GM21619 (cell line): ENCODE measurements around the gene DCP1B.
A peak's percentile ranks its signal among the peaks of the same experiment; 100 is the strongest.

Experiments used
- ATAC-seq: cut with Tn5 transposase; IDR thresholded peaks from one replicate; pipeline ENCODE4 v1.9.1; 2021; ENCODE audit not compliant: unreplicated experiment

Gene DCP1B

DNA sequence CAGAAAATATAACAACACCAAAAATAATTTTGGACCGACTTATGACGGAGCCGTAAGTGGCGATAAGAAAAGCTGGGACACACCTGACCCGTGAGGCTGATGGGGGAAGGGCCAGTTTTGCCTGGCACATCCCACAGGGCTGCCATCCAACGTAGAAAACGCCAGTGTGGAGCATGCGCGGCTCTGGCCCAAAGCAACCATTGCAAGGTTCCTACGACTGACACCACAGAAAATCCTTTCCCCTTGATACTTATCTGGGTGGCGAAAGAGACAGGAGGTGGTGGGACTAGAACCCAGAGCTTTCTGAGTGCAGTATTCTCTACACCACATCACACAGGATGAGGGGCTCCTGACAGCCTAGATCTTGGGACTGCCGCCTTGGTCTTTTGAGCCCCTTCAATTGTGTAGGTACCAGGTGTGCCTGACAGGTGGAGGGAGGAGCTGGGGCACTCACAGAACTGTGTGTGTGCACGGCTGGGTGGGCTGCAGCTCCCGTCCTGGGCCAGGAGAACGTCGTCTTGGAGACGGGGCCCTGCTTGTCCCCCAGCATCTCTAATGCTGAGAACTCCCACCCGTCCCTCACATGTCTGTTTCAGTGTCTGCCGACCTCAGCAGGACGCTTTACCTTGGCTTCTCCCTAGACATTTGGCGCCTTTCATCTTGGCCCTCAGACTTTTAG is 68.4 kb downstream of the DCP1B start:
- no peak for ATAC-seq

DNA sequence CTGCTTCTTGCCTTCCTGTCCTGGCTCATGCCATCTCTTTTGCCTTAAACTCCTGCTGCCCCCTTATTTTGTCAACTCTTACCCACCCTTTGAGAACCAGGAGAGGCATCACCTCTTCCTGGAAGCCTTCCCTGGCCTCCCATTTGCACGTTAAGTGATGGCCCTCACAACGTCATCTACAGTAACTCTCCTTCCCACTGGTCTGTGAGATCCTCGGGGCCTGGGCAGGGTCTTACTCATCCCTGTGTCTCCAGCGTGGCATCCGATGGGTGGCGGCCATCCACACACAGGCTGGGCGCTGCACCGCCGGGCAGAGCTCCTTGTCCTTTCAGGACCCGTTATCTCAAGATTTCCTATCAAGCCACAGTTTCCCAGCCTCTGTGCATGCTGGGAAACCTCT is 69.0 kb downstream of the DCP1B start:
- ATAC-seq, result no peak

DNA sequence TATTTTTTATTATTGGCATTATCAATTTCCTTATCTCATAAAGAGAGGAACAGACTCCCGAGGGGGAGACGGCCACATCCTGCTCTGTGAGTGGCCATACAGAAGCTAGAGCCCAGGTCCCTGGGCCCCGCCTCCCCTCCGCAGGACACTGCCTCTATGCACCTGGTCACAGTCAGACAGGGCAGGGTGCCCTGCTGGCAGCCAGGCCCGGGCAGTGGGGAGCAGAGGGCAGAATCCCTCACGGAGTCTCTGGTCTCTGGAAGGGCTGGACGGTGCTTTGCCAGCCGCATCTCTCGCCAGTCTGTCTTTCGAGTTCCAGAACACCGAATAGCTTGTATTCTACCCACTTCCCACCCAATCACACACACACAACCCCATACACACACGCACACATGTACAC is 69.4 kb downstream of the DCP1B start:
- no peak for ATAC-seq

DNA sequence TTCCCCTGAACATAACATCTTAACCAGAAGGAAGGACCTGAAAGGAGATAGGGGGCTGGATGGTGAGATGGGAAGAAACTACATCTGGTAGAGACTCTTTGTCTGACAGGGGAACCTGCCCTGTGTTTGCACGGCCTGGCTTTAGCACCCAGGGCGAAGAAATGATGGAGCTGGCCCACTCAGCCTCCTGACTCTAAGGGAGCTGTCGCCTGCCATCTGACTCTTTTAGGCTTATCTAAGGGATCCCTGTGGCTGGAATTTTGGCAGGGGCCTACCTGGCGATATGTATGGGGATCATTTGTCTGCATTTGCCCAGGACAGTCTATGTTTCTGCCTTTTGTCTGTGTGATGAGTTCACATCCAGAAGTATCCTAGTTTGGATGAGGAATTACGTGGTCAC is 70.2 kb downstream of the DCP1B start:
- ATAC-seq, result no peak

DNA sequence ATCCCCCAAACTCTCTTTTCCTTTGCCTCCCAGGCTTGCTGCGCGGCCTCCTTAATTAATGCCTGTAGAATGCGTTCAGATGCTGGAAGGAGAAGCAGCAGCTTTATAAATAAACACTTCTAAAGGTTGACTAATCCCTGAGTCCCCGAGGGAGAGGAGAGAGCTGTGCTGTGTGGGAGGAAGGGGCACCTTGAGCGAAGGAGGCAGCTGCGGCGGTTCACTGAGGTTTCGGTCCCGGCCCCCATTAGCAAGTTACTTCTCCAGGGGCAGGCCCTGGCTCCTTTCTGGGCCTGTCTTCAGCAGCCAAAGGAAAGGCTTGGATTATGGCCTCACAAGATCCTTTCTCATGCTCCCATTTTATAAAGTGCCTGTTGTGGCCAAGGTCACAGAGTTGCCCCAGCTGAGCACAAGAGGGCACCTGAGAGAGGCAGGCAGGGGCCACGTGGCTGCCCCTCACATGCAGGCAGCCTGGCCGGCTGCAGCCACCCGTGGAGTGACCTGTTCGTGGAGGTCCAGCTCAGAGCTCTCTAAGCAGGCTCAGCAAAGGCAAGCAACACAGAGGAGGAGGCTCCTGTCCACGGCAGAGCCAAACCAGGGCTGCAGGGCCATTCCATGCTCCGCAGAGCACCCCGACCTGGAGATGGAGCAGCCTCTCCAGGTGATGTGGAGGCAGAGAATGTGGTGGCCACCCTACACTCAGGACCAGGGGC is 70.8 kb downstream of the DCP1B start:
- peak; percentile 78 for ATAC-seq

DNA sequence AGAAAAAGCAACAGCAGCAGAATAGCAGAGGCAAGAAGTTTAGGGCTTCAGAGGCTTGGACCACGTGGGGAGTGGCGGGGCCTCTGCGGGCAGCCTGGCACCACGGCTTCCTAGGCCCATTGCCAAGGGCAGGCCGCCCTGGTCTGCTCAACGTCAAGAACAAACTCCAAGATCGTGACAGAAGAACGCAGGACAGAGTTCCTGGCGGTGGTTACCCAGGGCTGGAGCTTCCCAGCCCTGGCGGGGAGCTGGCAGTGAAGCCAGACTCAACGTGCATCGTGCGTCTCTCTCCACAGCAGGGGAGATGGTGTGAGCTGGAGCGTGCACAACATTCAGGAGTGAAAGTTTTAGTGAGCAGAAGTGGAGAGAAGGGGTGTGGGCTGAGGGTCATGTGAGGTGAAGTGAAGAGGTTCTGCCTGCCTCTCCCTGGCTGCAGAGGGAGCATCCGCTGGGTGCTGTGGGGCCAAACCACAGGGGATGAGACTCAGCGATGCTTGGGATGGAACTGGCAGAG is 71.9 kb downstream of the DCP1B start:
- ATAC-seq, result no peak

DNA sequence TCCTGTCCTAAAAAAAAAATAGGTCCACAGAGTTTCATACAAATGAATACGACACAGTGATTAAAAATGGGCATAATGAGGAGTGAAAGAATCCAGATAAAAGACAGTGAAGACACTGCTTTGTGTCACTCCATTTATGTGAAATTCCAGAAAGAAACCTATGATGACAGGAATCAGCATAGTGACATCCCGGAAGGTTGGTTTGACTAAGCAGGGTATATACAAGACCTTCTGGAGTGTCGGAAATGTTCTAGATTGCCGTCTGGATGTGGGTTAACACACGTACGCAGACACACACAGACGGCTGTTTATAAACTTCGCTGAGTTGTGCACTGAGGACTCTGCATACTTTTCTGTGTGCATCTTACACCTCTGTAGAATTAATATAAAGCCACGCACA is 72.6 kb downstream of the DCP1B start:
- ATAC-seq, result no peak

DNA sequence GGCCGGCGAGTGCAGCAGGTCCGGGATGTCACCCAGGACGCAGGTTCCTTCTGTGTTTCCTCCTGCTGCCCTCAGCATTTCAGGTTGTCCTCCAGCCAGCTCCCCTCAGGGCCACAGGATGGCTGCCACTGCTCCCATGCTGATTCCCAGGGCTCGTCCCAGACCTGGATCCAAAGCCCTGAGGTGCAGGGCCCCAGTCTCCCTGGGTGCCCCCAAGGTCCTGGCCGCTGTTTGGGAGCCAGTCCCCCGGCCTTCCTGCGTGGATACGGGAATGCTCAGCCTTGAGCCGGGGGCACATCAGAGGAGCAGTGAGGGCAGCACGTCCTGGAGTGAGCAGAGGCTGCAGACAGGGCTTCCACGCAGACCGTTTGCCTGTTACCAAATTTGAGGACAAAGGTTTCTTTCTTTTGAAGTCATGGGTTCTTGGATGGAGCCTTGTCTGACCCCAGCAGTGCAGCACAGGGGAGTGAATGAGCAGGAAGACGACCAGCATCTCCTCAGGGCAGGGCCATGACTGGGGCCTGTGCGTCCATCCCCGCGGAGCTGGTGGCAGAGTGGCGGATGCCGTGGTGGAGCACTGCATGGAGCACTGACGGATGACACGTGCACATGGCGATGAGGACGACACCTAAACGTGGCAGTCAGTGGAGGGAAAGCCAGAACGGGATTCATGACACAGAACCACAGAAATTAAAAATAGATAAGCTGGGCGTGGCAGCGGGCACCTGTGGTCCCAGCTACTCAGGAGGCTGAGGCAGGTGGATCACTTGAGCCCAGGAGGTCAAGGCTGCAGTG is 73.3 kb downstream of the DCP1B start:
- no peak for ATAC-seq

DNA sequence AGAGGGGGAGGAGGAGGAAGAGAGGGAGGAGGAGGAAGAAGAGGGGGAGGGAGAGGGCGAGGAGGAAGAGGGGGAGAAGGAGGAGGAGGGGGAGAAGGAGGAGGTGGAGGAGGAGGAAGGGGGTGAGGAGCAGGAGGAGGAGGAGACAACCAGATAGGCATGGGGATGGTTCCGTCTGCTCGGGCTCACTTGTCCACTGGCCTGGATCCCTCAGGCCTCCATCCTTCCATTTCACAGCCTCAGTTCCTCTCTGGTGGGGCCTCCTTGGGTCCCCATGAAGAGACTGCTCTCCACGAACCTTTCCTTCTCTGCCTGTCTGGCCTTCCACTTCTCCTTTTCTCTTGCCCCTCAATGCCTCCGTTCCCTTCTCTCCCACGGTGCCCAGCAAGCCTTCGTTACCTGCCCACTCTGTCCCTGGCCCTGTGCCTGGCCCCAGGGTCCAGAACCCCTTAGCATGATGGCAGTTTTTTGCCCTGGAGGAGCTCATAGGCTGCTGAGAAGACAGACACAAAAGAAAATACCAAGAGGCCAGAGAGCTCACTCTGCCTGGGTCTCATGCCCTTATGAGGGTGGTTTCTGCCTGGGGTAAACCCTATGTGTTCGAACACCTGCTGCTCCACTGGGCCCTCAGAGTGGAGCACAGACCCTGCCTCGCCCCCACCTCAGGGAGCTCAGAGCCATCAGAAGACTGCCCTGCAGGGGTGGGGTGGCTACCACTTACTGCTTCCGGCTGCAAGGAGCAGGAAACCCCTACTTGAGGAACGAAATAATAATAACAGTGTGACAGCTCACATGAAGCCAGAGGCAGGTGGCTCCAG is 74.1 kb downstream of the DCP1B start:
- no peak for ATAC-seq

DNA sequence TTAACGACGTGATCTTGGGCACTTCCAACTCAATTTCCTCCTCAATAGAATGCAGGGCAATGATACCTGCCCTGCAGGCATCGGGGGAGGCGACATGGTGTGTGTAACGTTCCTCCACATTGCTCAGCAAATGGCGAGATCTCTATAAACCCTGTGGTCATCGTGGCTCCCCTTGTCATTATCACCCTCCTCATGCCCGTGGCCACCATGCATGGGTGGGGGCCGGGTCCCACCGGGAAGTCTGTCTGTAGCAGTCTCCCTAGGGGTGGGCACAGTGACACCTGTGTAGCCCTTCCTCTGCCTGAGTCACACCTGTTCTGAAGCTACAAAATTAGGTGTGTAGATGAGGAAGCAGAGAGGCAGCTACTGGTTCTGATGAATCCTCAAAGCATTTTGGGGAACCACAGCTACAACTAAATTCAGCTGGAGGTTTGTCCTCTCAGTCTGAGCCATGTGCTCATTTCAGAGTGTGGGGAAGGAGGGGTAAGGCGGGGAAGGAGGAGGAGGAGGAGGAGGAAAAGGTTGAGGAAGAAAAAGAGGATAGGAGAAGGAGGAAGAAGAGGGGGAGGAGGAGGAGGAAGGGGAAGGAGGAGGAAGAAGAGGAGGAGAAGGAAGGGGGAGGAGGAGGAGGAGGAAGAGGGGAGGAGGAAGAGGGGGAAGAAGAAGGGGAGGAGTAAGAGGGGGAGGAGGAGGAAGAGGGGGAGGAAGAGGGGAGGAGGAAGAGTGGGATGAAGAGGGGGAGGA is 74.8 kb downstream of the DCP1B start:
- no peak for ATAC-seq

DNA sequence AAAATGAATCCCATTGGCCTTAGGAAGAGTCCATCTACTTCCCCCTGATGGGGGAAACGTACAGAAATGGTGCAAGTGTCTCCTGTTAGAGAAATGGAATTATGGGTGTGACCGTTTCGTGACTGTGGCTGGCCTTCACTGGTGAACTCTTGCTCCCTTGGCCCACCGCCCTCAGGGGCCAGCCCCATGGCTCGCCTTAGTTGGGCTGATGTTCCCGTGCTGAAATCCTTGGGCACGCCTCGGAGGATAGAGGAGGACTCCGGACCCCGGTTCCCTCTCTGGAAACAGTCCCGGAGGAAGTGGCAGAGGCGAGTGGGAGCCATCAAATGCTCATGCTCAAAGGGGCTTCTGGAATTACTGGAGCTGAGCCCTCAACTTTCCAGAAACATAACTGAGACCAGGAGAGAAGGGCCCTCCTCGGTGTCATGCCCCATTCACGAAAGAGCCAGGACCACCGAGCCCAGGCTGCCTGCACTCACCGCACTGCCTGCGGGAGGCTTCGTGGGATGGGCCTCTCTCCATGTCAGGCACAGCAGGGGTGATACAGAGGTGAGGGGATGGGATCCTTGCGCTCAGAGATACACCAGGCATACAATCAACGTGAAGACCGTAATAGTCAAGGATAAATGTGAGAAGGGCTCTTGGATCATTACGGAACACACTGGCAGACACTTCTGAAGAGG is 75.7 kb downstream of the DCP1B start:
- ATAC-seq, result no peak

DNA sequence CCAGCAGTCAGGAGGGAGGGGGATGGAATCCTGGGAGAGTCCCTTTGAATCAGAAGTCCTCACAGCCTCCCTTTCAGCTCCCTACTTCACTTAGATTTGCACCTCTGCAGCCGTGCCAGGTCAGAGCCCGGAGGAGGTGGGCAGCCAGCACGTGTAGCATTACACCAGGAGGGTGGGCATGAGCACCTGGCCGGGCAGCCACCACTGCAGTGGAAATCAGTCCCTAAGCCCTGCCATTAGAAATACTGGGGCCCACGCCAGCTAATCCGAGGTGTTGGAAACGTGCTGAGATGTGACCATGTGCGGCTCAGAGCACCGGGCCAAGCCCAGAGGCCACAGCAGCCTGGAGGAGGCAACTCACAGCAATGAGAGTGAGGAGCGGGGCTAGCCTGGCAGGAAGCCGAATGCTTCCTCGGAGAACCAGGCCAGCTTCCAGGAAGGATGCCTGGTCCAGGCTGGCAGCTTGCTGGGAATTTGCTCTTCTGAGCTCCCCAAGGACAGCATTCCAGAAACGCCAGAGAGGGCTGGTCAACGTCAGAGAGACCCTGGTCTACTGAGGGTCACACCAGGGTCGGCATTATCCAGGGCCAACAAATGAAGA is 76.4 kb downstream of the DCP1B start:
- no peak for ATAC-seq

DNA sequence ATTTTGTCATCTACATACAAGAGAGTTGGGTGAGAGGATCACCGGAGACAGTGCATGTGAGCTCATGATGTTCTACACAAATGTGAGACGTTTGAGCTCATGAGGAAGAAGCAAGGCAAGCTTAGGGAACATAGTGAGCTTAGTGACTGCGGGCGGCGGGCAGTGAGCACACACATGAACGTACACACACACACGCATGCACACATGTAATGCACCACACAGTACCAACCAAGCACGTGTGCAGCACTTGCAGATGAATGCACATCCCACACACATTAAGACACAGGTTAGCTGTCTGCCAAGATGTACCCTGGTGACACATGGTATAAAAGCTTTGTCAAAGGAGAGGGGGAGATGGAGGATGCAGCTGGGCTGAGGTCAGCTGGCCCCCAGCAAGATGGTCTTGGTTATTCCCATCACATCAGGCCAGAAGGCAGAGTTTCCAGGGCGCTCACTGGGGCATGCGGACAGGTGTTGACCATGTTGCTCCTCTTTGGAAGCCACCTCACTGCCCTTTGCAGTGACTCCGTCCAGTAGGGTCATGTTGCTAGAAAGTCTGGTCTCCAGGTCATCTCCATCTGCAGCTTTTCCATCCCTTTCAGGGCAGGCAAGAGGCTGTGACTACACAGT is 77.1 kb downstream of the DCP1B start:
- ATAC-seq, result no peak

DNA sequence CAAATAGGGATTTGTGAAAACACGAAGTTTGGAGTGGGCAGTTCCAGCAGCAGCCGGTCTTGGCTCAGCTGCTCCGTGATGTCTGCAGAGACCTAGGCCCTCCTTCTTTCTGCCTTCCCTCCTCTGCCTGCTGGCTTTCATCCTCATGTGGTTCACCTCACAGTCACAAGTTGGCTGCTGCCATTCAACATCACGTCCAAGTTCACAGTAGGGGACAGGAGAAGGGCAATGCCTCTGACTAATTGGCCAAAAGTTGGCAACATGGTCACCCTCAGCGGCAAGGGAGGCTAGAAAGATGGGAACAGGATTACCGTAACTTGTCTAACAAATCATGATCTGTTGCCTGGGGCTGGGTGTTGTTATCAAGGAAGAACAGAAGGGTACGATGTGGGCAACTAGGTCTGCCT is 78.0 kb downstream of the DCP1B start:
- no peak for ATAC-seq

DNA sequence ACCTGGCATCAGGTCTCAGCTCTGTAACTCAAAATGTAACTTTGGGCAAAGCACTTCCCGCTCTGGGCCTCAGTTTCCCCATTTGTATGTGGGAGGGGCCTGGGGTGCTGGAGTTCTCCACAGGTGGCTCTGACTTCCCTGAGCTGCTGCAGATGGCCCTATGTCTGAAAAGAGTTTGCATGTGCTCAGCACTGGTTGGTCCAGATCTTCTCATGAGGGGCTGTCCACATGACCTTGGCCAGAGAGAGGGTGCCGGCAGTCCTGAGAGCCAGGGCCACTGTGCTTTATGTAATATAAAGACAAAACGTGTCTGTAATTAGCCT is 78.6 kb downstream of the DCP1B start:
- no peak for ATAC-seq

DNA sequence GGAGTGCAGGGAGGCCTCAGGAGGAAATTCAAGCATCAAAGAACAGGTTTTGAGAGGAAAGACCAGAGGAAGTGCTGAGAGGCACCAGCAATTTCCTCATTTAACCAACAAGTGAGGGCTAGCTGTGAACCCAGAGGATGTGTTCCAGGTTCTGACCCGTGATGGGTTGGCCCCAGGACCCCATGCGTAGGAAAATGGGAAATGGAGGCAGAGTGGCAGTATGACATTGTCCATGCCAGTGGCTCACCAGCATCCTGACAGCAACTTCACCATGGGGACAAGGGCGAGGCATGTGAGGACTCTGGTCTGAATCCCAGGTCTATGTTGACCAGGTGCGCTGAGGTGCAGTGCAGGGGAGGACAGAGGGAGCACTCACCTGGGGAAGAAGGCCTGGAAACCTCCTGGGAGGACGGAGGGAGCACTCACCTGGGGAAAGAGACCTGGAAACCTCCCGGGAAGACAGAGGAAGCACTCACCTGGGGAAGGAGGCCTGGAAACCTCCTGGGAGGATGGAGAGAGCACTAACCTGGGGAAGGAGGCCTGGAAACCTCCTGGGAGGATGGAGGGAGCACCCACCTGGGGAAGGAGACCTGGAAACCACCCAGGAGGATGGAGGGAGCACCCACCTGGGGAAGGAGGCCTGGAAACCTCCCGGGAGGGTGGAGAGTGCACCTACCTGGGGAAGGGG is 79.1 kb downstream of the DCP1B start:
- no peak for ATAC-seq

DNA sequence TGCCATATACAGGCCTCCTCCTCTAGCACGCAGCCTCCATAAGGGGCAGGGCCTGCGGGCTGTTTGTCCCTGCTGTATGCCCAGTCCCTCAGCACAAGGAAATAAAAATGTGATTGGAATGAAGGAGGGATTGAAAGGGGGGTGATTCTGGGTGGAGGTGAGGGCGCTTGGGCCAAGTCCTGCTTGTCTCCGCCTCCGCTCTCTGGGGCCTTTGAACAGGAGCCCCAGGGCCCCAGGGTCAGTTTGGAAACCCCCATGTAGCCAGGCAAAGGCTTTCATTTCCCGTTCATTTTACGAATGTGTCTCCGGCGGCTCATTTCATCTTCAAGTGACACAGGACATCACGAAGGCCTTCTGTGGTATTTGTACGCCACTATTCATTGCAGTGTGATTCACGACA is 81.3 kb downstream of the DCP1B start:
- ATAC-seq, result no peak

DNA sequence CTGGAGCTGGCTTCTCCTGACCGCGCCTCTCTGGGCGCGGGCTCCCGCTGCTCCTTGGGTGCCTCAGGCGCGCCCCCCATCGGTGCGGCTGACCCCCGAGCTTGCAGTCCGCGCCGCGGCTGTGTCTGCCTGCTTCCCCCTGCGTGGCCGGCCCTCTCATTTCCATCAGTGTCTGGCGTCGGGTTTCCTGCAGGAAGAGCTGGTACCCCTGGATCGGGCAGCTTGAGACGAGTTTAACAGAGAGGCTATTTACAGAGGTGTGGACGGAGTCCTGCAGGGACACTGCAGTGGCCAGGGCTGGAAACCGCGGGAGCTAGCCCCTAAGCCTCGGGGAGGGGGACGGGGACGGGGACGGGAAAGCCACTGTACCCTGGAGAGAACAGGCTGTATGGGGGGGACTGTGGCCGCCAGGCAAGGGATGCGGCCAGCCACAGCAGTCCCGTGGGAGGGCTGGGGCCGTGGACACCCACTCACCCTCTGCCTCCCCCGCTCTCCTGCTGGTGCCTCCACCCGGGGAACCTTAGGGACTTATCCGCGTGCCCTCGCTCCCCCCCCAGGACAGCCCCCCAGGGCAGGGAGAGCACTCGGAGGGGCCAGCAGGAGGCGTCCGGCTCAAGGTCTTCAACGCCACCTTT is 82.1 kb downstream of the DCP1B start:
- ATAC-seq, result no peak
